Tracheal epithelial cell (primary cell): Measurements from ENCODE around the gene MSL2. TPM values are rescaled to one million over a fixed set of nuclear protein-coding genes. Genes with fewer than 3 reads are reported as not detected.

ENCODE experiments used
- total RNA-seq: library from RNA; depleted of rRNA; stranded (reverse); fragments of >200 nt; gene quantifications from 2 replicates; pipeline ENCODE4 v1.2.1, GENCODE V29; 2014

MSL2 gene
- total RNA-seq, result 7.2 and 9.8 TPM in 2 replicates

GRCh38 chr3:136196064-136196400 lies at the start of gene MSL2:
Gene MSL2 (minus strand): TSS chr3:136196335. CDS start chr3:136195113, 1,222 bp downstream.

Other genes with a start within 250 kb of the MSL2 start
- 7.2 and 9.9 TPM in 2 replicates for gene PPP2R3A, start 230.6 kb downstream of the MSL2 start, total RNA-seq
- gene PCCB, start 54.0 kb upstream of the MSL2 start, total RNA-seq, result 49.6 and 62.9 TPM in 2 replicates